Measurements from ENCODE around the gene SHISAL1.

- TF ChIP-seq ELK1 (IDR thresholded peaks at IDR 0.05; ENCODE audit: low read depth, low read length): no peak
- TF ChIP-seq ATF3 (IDR thresholded peaks at IDR 0.05; ENCODE audit: borderline replicate concordance, extremely low read depth, low read depth, low read length): no peak
- no peak for TF ChIP-seq SUZ12 (IDR thresholded peaks at IDR 0.05; ENCODE audit: unreplicated experiment)
These were observed 36.3 kb upstream of the SHISAL1 start for GRCh38 chr22:44348971-44349560.

All from GM12878 (cell line).